GM21423 (cell line): ENCODE data around the gene EIF5AL1.
"Not testable (repeated sequence)": the region's sequence is repeated elsewhere in the genome, so short reads cannot be mapped to it uniquely, and the experiment has no call there.

Experiments
- ATAC-seq: cut with Tn5 transposase; IDR thresholded peaks from one replicate; pipeline ENCODE4 v1.9.1; 2021; ENCODE audit warnings: mild to moderate bottlenecking, moderate library complexity; ENCODE audit not compliant: unreplicated experiment

The EIF5AL1 gene

DNA sequence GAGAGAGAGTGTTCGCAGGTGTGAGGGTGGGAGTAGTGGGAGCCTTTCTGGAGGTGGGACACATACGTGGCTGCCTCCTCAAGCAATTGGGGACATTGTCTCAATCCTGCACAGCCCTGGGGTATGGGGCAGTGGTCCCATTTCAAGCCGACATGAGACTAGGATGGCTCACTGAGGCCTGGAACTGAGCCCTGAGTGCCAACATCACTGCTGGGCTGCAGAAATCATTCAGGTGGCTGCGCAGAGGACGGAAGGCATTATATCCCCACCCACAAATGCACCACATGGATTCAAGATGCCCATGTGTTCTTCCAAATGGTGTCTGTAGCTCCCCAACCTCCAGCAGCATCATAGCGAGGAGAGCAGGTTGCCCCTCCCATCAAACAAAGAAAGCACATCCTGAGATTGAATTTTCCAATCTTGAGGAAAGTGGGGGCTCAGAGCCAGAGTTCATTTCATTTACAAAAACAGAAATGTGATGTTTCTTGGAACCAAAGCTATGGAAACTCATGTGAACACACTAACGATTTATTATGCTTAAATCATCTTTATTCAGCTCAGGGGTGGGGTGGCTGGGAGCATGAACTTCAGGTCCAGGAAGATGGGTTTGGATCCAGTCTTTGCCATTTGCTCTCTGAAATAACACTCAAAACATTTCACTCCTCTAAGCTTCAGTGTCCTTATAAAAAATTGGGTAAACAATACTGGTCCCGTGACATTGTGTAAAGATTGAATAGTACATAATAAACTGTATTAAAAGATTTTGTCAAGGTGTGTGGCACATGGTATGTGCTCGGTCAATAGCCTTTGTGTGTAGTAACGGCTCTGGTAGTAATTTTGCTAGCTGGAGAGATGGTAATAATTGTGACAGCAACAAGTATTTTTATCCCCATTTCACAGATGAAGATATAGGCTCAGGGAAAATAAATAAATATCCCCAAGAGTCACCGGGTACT lies 43.3 kb downstream of the EIF5AL1 start:
- no peak for ATAC-seq

DNA sequence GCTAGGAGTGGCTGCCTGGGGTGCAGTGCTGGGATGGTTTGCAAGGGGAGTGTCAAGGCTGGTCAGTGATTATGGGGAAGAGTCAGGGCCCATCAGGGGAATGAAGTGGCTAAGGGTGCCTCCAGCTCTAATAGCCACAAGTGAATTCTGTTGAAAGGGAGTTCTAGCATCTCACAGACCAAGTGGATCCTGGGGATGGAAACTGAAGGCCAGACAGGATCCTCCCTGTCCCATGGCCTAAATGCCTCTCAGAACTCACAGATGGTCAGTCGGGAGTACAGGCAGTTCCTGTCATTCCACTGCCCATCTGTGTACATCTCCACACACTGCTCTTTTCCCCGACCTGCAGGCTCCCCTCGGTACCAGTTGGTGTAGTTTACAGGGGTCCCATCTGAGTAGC lies 44.6 kb downstream of the EIF5AL1 start:
- not testable (repeated sequence) for ATAC-seq

- no peak for ATAC-seq
These were observed 47.4 kb downstream of the EIF5AL1 start for GRCh38 chr10:79559726-79560125.

- ATAC-seq = no peak
These were observed 47.9 kb downstream of the EIF5AL1 start, which contains the start of gene SFTPA2 for GRCh38 chr10:79560160-79560709. TSS of gene SFTPA2 (minus strand) at chr10:79560407. CDS start at chr10:79559483, 924 bp downstream.

DNA sequence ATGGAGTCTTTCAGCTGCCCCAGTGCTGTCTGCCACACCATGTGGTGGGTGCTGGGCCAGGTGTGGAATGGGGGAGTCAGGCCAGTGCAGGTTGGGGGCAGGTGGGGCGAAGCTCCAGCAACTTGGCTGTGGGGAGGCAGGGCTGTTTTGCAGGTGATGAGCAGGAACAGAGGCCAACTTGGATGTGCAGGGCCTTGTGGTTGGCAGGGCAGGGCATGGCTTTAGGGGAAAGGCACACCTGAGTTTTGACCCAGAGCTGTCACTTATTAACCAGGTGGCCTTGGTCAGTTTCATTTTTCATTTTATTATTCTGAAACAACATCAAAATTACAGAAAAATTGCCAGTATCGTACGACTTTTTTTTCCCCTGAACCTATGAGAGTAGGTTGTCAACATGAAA lies 48.9 kb downstream of the EIF5AL1 start:
- no peak for ATAC-seq

DNA sequence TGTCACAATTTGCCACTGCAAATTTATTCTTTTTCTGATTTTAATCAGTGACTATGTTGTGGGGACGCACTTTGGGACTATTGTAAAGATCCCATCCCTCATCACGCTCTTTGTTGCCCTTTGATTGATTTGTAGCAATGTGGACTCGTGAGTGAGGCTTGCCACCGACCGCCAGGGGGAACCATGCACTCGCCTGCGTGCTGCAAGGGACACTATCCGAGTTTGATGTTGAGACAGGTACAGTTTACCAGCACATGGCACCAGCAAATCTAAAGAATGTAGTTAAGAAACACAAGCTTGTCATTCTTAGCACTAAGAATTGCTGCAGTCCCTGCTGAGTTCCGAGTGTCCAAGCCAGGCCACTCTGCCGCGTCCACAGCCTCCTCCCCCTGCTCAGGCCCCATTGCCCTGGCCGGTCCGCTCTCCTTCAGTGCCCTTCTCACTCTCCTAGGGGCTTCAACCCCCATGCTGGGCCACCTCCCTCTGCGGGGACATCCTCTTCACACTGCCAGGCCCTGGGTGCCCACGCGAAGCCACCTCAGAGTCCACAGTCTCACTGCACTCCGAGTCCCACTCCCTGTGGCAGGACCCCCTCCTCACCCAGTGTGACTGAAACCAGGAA lies 49.9 kb downstream of the EIF5AL1 start:
- ATAC-seq = peak; percentile 80

DNA sequence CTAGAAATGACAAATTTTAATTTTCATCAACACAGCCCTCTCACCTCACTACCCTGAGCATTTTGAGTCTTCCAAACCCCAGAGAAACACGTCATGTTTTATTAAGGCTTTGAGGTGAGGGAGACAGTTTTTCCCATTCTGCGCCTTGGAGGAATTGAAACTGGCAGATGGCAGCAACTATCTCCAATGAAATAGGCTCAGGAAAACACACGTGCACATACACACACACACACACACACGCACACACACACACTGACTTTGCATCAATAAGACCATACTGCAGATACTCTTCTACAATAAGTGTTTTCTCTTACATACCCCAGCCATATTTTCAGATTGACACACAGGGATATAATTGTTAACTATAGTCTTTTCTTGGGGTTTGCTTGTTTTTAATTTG lies 51.1 kb downstream of the EIF5AL1 start:
- ATAC-seq = no peak
